GM21528 (cell line): Measurements from ENCODE around the gene TAOK3.
A peak's percentile ranks its signal among the peaks of the same experiment; 100 is the strongest.
"Not testable (repeated sequence)": the region's sequence is repeated elsewhere in the genome, so short reads cannot be mapped to it uniquely, and the experiment has no call there.

Experiments
- ATAC-seq: cut with Tn5 transposase; IDR thresholded peaks from one replicate; pipeline ENCODE4 v1.9.1; 2021; ENCODE audit warnings: mild to moderate bottlenecking, moderate library complexity; ENCODE audit not compliant: unreplicated experiment, low FRiP score

Gene TAOK3

DNA sequence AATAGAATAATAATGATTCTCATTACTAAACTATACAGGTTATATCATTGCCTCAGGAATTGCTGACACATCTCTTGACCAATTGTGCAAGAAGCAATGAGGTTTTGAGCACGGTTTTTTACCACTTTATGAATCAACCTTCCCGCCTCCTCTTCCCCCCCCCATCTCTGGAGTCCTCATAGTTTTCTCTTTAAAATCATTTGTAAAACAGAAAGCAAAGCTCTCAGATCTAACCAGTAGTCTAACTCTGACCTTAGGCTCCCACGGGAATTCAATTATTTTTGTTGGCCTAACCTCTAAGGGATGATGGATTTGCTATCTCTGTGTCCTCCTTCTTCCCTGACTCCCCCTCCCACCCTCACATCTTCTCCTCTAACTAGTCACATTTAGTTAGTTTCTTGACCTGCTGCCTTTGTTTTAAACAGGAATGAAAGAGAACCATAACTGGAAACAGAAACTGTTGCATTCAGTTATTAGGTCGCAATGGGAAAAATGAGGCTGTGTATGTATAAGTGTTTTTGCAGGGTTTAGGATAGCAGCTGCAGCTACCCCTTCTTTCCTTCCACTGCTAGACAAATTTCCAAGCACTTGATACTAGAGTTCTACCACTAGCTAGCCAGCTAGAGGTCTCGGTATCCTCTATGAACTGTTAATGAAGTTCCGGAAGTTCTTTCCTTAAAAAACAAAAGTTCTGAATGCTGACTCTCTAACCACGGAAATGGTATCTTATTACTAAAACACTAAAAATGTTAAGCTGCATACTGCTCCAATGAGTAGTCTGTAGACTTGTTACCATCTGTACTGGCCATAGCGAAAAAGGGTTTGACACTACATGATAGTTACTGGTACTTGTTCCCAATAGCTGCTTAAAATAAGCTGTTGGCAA is 65.4 kb downstream of the TAOK3 start:
- ATAC-seq: peak; percentile 53

DNA sequence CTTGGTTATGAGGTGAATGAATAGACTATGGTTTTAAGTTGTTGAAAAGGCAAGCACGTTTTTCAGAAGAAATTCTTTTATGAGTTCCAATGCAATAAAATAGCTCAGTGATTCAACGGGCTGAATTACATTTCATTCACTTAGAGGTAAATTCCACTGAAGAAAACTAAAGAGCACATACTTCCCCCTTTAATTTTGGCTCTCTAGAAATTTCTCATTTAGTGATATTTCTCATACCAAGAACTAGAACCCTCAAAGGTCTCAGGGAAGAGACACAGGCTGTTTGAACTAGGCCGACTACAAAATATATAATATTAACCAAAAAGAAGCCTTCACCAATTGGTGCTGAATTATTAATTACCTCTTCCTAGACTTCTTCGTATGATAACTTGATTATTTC is 68.6 kb downstream of the TAOK3 start:
- no peak for ATAC-seq

DNA sequence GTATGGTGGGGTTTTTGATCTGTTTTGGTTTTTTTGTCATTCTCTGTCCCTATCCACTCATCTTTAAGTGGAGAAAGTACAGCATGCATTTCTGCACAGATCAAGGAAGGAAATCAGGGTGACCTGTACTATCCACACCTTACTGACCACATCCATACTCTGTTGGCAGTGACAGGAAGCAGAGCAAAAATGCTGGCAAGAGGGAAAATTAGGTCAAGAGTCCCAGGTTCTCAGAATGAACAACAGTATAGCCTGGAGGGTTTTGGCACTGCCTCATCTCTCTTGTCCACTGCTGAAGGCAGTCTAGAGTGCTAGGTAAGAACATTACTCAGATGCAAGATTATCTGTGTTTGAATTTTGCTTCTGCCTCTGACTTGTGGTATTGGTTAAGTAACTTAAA is 70.7 kb downstream of the TAOK3 start:
- no peak for ATAC-seq

DNA sequence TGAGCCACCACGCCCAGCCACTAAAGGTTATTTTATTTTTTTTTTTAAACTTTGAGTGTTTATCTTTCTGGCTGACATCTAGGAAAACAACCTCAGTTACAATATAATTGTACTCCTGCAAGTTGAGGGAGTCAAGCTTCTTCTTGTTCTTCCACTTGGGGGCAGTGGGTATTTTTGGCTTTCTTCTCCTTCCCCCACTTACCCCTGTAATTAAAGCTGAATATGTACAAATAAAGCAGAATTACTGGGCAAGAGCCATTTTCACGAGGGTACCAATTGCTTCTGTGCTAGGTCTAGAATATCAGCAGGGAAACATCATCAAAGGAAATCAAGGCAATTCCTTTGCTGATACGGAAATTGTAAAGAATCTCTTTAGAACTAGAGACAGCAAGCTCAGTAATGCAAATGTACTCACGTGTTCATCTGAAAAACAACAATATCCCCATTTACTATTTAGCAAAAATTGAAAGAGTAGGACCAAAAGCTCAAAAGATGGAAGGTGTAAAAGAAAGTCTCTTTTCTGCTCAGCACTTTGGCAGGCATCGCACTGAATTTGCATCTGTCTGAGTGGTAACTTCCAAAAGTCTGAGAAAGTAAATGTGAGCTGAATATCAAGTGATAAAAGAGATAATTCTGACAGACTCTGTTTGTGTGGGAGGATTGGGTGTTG is 72.8 kb downstream of the TAOK3 start:
- ATAC-seq: no peak

DNA sequence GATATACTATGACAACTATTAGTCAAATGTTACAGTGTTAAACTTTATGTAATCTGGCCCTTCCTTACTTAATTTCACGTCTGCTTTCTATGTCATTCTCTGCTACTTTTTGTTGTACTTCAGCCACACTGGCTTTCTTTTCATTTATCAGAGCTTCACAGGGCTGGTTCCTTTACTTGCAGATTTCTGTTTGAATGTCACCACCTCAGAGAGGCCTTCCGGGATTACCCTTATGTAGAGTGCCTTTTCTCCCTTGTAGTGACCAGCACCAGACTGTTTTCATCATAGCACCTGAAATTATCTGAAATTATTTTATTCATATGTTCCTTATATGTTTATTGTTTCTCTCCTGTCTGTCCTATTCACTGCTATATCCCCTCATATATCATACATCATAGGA is 75.4 kb downstream of the TAOK3 start:
- ATAC-seq: no peak

DNA sequence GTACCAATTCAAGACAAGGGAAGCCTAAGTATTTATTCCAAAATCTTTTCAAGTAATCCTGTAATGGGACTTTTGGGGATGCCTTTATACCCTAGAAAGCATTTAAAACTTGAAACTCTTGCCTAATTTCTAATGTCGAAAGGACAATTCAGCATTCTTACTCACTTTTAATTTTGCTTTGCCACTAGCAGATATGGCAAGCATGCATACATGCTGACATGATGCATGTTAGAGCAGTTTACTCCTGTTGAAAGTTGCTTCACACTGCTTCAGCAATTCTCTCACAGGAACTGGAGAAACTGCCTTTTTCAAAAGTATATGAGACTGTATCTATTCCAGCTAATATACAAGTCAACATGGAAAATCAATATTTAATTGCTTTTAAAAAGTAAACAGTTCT is 79.9 kb downstream of the TAOK3 start:
- ATAC-seq: no peak

DNA sequence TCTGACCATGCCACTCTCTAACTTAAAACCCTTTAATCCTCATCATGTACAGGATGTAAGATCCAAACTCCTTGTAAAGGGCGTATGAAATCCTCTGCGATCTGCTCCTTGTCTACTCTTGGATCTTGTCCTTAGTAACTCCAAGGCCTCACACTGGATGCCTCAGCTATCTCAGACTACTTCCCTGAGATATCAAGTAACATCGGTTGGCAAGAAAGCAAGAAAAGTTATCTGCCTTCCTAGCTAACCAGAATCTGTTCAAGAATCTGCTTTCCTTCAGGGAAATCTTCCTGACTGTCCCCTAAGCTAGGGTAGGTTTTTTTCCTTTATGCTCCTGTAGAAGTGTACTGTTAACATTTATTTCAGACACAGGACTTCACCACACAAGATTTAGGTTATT is 82.6 kb downstream of the TAOK3 start:
- ATAC-seq: no peak

DNA sequence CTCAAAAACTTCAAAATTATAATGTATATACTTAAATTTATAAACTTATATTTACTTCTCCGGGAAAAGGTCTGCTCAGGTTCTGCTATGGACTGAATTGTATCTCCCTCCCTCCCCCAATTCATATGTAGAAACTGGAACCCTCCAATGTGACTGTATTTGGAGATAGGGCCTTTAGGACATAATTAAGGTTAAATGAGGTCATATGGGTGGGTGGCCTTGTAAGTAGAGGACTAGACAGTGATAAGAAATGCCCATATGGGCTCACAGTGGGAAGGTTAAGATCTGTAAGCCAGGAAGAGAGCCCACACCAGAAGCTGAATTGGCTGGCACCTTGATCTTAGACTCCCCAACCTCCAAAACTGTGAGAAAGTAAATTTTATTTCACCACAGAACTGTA is 84.5 kb downstream of the TAOK3 start:
- no peak for ATAC-seq

DNA sequence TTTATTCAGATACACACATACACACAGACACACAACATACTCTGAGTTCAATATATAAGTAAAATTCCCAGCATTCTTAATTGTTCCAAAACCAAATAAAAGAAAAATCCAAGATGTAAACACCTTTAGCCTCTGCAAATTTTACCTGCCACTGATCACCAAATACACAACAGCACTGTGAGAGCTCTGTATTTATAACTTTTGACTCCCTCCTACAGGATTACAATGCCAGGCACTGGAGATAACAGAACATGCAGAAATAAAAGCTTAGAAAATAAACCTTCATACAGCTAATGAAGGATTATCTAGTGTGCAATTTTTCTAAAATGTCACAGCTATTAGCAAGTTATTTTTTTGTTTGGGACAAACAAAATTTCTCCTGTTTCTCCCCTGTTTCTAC is 85.0 kb downstream of the TAOK3 start:
- no peak for ATAC-seq

DNA sequence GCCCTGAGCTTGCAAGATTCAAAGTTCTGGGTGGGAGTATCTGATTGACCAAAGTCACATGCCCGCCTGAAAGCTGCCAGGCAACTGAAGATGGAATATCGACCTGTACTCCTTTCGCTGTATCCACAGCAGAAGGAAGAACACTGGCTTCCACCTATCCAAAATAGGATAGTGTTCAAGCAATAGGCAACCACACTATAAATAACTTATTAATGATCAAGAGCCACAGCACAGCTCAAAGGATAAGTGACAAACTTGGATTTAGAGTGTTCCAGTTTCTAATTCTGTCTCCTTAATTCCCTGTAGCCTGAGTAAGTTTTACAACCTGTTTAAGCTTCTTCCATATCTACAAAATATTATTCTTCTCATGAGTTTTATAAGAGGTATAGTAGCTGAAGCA is 89.9 kb downstream of the TAOK3 start:
- no peak for ATAC-seq

DNA sequence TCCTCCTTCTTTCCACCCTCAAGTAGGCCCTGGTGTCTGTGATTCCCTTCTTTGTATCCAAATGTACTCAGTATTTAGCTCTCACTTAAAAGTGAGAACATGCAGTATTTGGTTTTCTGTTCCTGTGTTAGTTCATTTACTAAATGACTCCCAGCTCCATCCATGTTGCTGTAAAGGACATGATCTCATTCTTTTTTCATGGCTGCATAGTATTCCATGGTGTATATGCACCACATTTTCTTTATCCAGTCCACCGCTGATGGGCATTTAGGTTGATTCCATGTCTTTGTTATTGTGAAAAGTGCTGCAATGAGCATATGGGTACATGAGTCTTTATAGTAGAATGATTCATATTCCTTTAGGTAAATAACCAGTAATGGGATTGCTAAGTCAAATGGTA is 94.4 kb downstream of the TAOK3 start:
- not testable (repeated sequence) for ATAC-seq

DNA sequence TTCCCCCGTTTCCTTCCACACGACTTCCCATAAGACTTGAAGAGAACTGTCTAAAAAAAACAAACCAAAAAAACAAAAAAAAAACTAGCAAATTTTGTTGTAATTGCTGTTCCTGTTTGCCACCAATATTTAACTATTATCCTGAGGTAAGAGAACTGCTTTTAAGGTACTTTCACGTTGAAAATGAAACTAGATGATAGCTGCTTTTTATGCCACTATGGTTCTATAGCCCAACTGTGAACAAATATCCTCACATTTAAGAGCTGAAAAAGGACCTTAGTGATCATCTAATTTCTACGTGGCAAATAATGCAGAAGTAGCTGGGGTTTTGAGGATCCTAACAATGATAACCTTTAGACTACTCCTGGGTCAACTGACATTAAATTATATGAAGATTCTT is 98.6 kb downstream of the TAOK3 start:
- ATAC-seq: no peak

DNA sequence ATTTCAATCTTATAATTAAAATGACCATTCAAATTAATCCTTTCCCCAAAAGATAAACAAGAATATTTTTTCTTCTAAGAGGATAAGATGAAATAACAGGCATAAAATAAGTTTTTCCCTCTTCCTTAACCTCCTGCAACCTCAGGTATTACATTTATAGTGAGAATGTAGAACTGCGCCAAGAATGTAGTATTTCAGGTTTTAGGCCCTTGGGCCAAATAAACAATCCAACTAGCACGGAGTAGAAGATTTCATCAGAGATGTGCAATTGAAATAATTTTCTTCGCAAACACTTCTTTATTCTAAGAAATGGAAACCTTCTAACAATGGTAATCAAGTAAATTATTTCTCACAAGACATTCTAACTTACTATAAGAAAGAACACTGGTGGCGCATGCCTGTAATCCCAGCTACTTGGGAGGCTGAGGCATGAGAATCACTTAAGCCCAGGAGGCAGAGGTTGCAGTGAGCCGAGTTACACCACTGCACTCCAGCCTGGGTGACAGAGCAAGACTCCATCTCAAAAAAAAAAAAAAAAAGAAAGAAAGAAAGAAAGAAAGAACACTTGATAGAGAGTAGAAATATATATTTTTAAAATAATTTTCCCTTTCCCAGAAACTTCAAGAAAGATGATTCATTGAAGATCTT is 100.8 kb downstream of the TAOK3 start:
- no peak for ATAC-seq

DNA sequence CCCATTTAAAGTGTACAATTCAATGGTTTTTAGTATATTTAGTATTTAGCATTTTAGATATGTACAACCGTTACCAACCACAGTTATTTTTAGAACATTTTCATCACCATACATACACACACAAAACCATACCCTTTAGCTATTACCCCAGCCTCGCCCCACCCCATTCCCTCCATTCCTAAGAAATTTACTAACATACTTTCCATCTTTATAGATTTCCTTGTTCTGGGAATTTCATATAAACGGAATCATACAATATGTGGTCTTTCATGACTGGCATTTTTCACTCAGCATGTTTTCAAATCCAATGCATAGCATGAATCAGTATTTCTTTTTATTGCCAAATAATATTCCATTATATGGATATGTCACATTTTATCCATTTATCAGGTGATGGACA is 101.5 kb downstream of the TAOK3 start:
- ATAC-seq: no peak

DNA sequence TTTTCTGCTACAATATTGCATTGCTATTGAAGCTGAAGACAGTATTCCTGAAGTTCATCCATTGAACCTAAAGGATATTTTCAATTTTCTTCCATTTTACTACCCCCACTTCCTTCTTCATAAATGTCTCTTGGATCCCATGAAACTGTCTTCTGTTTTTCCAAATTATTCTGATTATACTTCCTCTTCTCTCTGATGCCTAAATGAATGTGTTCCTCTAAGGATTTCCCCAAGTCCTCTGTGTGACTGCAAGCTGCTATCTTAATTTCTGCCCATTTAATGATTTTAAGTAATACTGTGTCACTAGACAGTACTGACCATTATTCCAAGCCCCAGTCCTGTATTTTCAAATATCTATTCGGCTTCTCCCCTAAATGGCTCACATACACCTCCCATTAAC is 102.9 kb downstream of the TAOK3 start:
- no peak for ATAC-seq

DNA sequence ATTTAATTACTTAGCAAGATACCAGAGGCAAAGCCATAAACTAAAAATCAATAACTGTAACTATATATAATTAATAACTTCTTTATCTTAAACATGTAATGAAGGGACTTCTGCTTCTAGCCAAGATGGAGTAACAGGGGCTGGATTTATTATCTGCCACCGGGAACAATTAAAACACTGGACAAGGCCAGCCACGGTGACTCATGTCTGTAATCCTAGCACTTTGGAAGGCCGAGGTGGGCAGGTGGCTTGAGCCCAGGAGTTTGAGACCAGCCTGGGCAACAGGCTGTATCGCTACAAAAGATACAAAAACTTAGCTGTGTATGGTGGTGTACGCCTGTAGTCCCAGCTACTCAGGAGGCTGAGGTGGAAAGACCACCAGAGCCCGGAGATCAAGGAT is 113.6 kb downstream of the TAOK3 start:
- ATAC-seq: no peak

DNA sequence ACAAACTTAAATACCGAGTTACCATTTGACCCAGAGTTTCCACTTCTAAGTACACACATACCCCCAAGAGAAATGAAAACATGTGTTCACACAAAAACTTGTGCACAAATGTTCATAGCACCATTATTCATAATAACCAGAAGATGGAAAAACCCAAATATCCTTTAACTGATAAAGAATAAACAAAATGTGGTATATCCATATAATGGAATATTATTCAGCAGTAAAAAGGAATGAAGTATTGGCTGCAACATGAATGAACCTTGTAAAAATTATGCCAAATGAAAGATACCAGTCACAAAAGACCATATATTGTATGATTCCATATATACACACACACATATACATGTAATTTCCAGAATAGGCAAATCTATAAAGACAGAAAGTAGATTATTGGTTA is 116.4 kb downstream of the TAOK3 start:
- ATAC-seq: no peak

DNA sequence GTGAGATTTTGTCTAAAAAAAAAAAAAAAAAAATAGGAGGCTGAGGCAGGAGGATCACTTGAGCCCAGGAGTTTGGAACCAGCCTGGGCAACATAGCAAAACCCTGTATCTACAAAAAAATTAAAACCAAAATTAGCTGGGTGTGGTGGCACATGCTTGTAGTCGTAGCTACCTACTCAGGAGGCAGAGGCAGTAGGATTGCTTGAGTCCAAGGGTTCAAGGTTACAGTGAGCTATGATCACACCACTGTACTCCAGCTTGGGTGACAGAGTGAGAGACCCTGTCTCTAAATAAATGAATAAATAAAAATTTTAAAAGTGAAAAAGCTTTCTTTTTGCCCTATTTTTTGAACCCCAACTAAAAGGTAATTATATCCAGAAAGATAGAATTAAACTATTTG is 123.2 kb downstream of the TAOK3 start:
- no peak for ATAC-seq

DNA sequence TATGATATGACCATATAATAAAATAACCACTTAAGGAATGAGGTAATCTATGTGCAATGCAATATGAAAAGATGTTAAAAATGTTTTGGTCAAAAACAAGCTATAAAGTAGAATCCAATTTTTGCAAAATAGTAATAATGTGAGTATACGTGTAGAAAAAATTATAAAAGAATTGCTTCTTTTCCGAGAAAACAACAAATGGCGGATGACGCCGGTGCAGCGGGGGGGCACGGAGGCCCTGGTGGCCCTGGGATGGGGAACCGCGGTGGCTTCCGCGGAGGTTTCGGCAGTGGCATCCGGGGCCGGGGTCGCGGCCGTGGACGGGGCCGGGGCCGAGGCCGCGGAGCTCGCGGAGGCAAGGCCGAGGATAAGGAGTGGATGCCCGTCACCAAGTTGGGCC is 126.8 kb downstream of the TAOK3 start:
- not testable (repeated sequence) for ATAC-seq

DNA sequence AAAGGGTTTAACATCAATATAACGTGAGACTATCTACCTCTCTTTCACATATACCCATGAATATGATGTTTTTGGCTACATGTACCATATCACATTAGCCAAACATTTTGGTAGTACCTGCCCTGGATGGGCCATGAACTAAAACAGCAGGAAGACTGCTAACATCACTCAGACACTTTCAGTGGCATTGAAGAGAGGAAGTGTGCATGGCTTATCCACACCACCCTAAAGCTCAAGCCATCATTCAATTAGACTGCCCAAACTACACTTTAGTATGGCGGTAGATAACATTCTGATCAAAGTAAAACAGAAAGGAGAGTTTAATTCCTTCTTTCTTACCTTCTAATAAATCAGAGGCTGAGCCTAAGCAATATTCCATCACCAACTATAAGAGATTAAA is 133.8 kb downstream of the TAOK3 start:
- no peak for ATAC-seq

DNA sequence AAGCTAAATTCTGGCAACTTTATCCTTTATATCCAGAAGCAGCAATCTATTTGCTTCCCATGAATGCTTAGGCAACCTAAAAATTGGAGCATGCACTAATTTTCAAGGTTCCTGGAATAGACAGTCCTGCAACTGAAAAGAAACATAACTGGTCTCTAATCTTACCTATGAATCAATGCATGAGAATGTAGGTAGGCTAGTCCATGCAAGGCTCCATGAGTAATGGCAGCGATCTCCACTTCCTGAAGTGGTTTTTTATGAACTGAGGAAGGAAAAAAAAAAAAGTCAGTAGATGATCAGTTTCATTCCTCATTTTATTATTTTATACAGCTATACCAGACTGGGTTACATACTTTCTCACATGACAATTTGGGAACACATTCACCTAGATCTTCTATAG is 134.8 kb downstream of the TAOK3 start:
- ATAC-seq: no peak
